ENCODE data around the gene ZFHX3. TPM values are rescaled to one million over a fixed set of nuclear protein-coding genes. Genes with fewer than 3 reads are reported as not detected.

The ZFHX3 gene
- total RNA-seq, 4 donors from 2014 or later, result 19.7 to 70.4 (median 34.6) TPM

GRCh38 chr16:72800524-72801161 lies 247.3 kb downstream of the ZFHX3 start:
- TF ChIP-seq CTCF (IDR thresholded peaks at IDR 0.05; ENCODE audit: low read depth), result no peak

GRCh38 chr16:72798264-72798663 lies 249.7 kb downstream of the ZFHX3 start:
- no peak for TF ChIP-seq CTCF (IDR thresholded peaks at IDR 0.05; ENCODE audit: low read depth)

GRCh38 chr16:72797621-72798020 lies 250.3 kb downstream of the ZFHX3 start:
- TF ChIP-seq CTCF (IDR thresholded peaks at IDR 0.05; ENCODE audit: low read depth), result no peak

- no peak for TF ChIP-seq CTCF (IDR thresholded peaks at IDR 0.05; ENCODE audit: low read depth)
Measured at GRCh38 chr16:72796222-72796621, 251.7 kb downstream of the ZFHX3 start.

DNA sequence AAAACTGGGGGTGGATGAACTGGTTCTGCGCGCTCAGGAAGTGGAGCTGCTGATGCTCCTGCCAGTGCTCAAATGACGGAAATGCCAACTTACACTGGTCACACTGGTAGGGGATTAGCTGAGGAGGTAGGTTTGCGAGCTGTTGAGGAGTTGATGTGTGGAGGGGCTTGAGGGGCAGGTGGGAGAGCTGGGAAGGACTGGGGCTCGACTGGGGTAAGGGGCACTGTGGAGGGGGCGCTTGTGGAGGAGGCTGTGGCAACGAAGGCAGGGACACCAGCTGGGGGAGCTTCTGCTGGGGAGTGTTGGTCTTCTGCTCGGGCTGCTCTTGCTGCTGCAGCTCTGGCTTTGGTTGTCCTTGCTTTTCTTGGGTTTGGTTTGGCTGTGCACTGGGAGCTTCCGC lies 252.9 kb downstream of the ZFHX3 start:
- TF ChIP-seq CTCF (IDR thresholded peaks at IDR 0.05; ENCODE audit: low read depth), result no peak

DNA sequence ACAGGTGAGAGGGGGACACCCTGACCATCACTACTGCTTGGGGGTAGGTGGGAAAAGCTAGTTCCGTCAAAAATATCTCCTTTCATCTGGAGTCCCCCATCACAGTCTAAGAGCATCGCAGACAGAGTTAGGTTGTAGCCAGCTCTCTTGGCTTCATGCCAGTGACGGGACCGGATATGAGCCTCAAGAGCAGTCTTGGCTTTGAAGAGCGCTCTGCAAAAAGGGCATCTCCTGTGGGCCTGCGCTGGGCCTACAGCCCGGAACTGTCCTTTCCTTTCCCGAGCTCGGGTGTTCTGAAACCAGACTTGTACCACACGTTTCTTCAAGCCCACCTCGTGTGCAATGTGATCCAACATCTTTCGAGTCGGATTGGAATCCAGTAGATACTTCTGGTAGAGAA lies 253.6 kb downstream of the ZFHX3 start:
- no peak for TF ChIP-seq CTCF (IDR thresholded peaks at IDR 0.05; ENCODE audit: low read depth)

GRCh38 chr16:72793716-72794115 lies 254.2 kb downstream of the ZFHX3 start:
- TF ChIP-seq CTCF (IDR thresholded peaks at IDR 0.05; ENCODE audit: low read depth), result no peak
